Calu3 (cell line): ENCODE data around the gene PAPPA. TPM values are rescaled to one million over a fixed set of nuclear protein-coding genes. Genes with fewer than 3 reads are reported as not detected.

Experiments used
- BruUV-seq: library from RNA; stranded (reverse); fragments of 400-500 nt; replicated peaks from 2 replicates; lab custom pipeline; 2021; lab: Mats Ljungman, UMichigan
- CTCF ChIA-PET: fragments of 300-600 bp; sonication (Branson Sonifier 250); formaldehyde crosslinking; loops from one replicate; lab custom pipeline; 2022; ENCODE audit warnings: antibody characterized with exemption; lab: Charles Lee
- DNase-seq: peaks from one replicate; pipeline ENCODE4 v3.0.0; 2022
- H3K27ac Mint-ChIP-seq: one replicate; pipeline ENCODE4 v1.8.0; 2022; ENCODE audit warnings: mixed read lengths; ENCODE audit not compliant: unreplicated experiment
- H3K27me3 Mint-ChIP-seq: one replicate; pipeline ENCODE4 v1.8.0; 2022; ENCODE audit warnings: mixed read lengths; ENCODE audit not compliant: unreplicated experiment
- H3K36me3 Mint-ChIP-seq: one replicate; pipeline ENCODE4 v1.8.0; 2022; ENCODE audit warnings: mild to moderate bottlenecking, moderate library complexity, mixed read lengths; ENCODE audit not compliant: insufficient read depth, unreplicated experiment
- H3K4me1 Mint-ChIP-seq: one replicate; pipeline ENCODE4 v1.8.0; 2022; ENCODE audit warnings: mild to moderate bottlenecking, low read depth, mixed read lengths; ENCODE audit not compliant: unreplicated experiment
- H3K4me3 Mint-ChIP-seq: one replicate; pipeline ENCODE4 v1.8.0; 2022; ENCODE audit warnings: mild to moderate bottlenecking, low read depth, moderate library complexity, mixed read lengths; ENCODE audit not compliant: unreplicated experiment
- H3K9me3 Mint-ChIP-seq: one replicate; pipeline ENCODE4 v1.8.0; 2022; ENCODE audit warnings: low read depth, mixed read lengths; ENCODE audit not compliant: unreplicated experiment
- CTCF ChIP-seq: fragments of 200-600 bp; IDR thresholded peaks from one replicate; pipeline ENCODE4 v1.8.0; 2022; ENCODE audit warnings: antibody characterized with exemption; ENCODE audit not compliant: unreplicated experiment
- intact Hi-C: fragments of 100-400 bp; cut with micrococcal nuclease; formaldehyde crosslinking; loops from one replicate; pipeline ENCODE4 v1.10.0; 2022; ENCODE audit not compliant: unreplicated experiment
- total RNA-seq: library from RNA; stranded (reverse); gene quantifications from 2 replicates; pipeline ENCODE4 v1.2.3, GENCODE V29; 2022

The PAPPA gene
- total RNA-seq, 1 experiment from 2014 or later: not detected

GRCh38 chr9:116276196-116276493 is 122.6 kb downstream of the PAPPA start:
- Mint-ChIP-seq H3K36me3 (no peaks in the 10 kb centered on the region), H3K4me1 (no peaks in the 10 kb centered on the region), H3K27me3 (no peaks in the 10 kb centered on the region), H3K27ac (no peak overlapping the region), H3K4me3 (no peak overlapping the region), H3K9me3 (peaks cover 10% of the 10 kb centered on the region)
- DNase-seq: no peak
- TF ChIP-seq CTCF: no peak
- intact Hi-C loops: no loop called here
- CTCF ChIA-PET: no interaction called here
- BruUV-seq: no TSS peak

- no peak overlapping the region for H3K27ac Mint-ChIP-seq
- H3K9me3 Mint-ChIP-seq: peaks cover 10% of the 10 kb centered on the region
- H3K4me1 Mint-ChIP-seq: no peaks in the 10 kb centered on the region
- TF ChIP-seq CTCF: no peak
- CTCF ChIA-PET: no interaction called here
- intact Hi-C loops: no loop called here
- H3K4me3 Mint-ChIP-seq: no peak overlapping the region
- no peaks in the 10 kb centered on the region for H3K27me3 Mint-ChIP-seq
- BruUV-seq: no TSS peak
- H3K36me3 Mint-ChIP-seq: no peaks in the 10 kb centered on the region
- no peak for DNase-seq
These were observed 123.1 kb downstream of the PAPPA start for GRCh38 chr9:116276651-116277121.

GRCh38 chr9:116278326-116278725 is 124.7 kb downstream of the PAPPA start:
- no peaks in the 10 kb centered on the region for H3K36me3 Mint-ChIP-seq
- H3K27ac Mint-ChIP-seq: no peak overlapping the region
- CTCF ChIA-PET: no interaction called here
- no TSS peak for BruUV-seq
- H3K9me3 Mint-ChIP-seq: peaks cover 10% of the 10 kb centered on the region
- H3K4me1 Mint-ChIP-seq: no peaks in the 10 kb centered on the region
- H3K4me3 Mint-ChIP-seq: no peak overlapping the region
- TF ChIP-seq CTCF: no peak
- no peak for DNase-seq
- no peaks in the 10 kb centered on the region for H3K27me3 Mint-ChIP-seq
- intact Hi-C loops: no loop called here

GRCh38 chr9:116279230-116279629 is 125.6 kb downstream of the PAPPA start:
- no peak overlapping the region for H3K27ac Mint-ChIP-seq
- peaks cover 4% of the 10 kb centered on the region for H3K27me3 Mint-ChIP-seq
- no peaks in the 10 kb centered on the region for H3K4me1 Mint-ChIP-seq
- no peaks in the 10 kb centered on the region for H3K36me3 Mint-ChIP-seq
- no peak for TF ChIP-seq CTCF
- CTCF ChIA-PET: no interaction called here
- H3K9me3 Mint-ChIP-seq: peaks cover 10% of the 10 kb centered on the region
- no TSS peak for BruUV-seq
- no peak overlapping the region for H3K4me3 Mint-ChIP-seq
- no peak for DNase-seq
- intact Hi-C loops: no loop called here
